ENCODE results near the gene ELMO2.

The ELMO2 gene

DNA sequence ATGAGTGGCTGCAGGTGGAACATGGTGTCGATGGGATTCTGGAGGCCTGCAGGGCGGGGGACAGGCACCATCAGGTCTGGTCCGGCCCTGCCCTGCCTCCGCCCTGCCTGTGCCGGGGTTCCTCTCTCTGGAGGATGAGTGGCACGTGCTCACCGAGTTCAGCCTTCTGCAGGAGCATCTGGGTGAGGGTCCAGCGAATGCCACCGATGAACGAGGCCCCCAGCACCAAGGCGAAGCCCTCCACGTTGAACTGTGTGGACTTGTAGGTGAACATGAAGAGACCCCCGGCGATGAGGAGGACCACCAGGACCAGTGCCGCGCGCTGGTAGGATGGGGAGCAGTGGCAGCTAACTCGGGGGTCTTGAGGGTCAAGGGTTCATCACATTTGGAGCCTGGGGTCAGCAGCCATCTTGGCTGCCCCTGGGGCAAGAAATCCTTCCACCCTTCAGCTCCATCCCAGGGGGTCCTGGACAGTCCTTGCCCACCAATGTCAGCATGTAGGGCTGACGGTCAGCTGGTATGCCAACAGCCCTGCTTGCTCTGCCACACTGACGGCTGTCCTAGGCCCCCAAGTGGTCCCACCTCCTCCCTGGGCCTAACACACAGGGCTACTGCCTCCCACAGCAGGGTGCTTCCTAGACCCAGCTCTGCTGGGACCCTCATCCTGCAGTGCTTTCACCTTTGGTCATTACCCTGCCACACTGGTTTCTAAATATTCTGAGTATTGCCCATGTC, 51.3 kb downstream of the ELMO2 start:
- no peak overlapping the region for H3K4me3 ChIP-seq (ENCODE audit: low read depth, low read length)
- no peak for DNase-seq (ENCODE audit: low read depth)
- in situ Hi-C loops (cut with HindIII; ENCODE audit: low sequenced_read_pairs), result no loop called here

DNA sequence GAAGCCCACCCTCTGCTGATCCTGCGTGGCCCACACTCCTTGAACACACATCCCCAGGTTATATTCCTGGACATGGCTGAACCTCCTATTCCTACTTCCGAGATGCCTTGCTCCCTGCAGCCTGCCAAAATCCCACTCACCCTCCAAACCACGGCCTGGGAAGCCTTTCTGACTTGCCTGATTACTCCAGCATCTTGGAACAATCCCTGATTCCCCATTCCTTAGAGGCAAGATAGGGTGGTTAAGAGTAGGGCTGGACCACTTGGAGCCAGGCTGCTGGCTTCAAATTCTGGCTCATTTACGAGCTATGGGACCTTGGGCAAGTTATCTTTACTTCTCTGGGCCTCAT, 52.2 kb downstream of the ELMO2 start:
- in situ Hi-C loops (cut with HindIII; ENCODE audit: low sequenced_read_pairs), result no loop called here
- H3K4me3 ChIP-seq (ENCODE audit: low read depth, low read length), result no peak overlapping the region
- DNase-seq (ENCODE audit: low read depth), result no peak
- TF ChIP-seq, protein P1, sequence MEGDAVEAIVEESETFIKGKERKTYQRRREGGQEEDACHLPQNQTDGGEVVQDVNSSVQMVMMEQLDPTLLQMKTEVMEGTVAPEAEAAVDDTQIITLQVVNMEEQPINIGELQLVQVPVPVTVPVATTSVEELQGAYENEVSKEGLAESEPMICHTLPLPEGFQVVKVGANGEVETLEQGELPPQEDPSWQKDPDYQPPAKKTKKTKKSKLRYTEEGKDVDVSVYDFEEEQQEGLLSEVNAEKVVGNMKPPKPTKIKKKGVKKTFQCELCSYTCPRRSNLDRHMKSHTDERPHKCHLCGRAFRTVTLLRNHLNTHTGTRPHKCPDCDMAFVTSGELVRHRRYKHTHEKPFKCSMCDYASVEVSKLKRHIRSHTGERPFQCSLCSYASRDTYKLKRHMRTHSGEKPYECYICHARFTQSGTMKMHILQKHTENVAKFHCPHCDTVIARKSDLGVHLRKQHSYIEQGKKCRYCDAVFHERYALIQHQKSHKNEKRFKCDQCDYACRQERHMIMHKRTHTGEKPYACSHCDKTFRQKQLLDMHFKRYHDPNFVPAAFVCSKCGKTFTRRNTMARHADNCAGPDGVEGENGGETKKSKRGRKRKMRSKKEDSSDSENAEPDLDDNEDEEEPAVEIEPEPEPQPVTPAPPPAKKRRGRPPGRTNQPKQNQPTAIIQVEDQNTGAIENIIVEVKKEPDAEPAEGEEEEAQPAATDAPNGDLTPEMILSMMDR (IDR thresholded peaks at IDR 0.05; ENCODE audit: low read depth, low read length, missing control alignments), result no peak

More for the DNA sequence above, 51.3 kb downstream of the ELMO2 start:
- TF ChIP-seq, protein P1 (IDR thresholded peaks at IDR 0.05; ENCODE audit: low read depth, low read length, missing control alignments), result no peak

DNA sequence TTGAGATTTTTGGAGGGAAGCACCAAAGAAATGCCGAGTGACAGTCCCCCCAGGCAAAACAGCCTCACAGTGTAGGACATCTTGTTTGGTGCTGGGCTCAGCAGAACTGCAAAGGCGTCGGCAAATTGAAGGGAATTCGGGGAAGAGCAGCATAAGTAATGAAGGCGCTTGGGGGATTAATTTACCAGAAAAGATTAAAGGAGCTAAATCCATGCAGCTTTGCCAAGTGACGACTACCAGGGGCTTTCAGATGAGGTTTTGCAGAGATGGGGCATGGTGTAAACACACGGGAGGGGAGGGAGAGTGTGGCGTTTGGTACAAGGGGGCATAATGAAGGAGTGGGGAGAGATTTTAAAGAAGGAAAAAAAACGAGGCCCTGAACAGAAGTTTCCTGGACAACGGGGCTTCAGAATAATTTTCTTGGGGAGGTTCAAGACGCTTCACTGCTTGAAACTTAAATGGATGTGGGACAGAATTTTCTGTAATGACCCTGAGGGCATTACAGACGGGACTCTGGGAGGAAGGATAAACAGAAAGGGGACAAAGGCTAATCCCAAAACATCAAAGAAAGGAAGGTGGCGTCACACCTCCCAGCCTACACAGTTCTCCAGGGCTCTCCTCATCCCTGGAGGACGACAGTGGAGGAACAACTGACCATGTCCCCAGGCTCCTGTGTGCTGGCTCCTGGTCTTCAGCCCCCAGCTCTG, 52.8 kb downstream of the ELMO2 start:
- no peak for DNase-seq (ENCODE audit: low read depth)
- H3K4me3 ChIP-seq (ENCODE audit: low read depth, low read length), result no peak overlapping the region
- TF ChIP-seq, protein P1 (IDR thresholded peaks at IDR 0.05; ENCODE audit: low read depth, low read length, missing control alignments), result no peak
- in situ Hi-C loops (cut with HindIII; ENCODE audit: low sequenced_read_pairs), result no loop called here

DNA sequence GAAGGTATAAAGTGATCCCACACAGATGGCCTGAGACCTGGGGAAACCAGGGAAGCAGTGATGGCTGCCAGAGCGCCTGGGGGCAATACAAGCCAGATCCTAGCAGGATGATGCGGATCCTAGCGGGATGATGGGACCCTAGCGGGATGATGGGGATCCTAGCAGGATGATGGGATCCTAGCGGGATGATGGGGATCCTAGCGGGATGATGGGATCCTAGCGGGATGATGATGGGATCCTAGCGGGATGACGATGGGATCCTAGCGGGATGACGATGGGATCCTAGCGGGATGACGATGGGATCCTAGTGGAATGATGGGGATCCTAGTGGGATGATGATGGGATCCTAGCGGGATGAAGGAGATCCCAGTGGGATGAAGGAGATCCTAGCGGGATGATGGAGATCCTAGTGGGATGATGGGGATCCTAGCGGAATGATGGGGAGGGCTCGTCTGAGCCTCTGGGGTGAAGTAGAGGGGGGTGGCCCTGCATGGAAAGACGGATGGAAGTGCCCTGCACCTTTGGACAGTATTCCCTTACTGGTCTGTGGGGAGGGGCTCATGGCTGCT, 54.0 kb downstream of the ELMO2 start:
- in situ Hi-C loops (cut with HindIII; ENCODE audit: low sequenced_read_pairs), result no loop called here
- no peak overlapping the region for H3K4me3 ChIP-seq (ENCODE audit: low read depth, low read length)
- DNase-seq (ENCODE audit: low read depth), result no peak
- TF ChIP-seq, protein P1 (IDR thresholded peaks at IDR 0.05; ENCODE audit: low read depth, low read length, missing control alignments), result no peak

DNA sequence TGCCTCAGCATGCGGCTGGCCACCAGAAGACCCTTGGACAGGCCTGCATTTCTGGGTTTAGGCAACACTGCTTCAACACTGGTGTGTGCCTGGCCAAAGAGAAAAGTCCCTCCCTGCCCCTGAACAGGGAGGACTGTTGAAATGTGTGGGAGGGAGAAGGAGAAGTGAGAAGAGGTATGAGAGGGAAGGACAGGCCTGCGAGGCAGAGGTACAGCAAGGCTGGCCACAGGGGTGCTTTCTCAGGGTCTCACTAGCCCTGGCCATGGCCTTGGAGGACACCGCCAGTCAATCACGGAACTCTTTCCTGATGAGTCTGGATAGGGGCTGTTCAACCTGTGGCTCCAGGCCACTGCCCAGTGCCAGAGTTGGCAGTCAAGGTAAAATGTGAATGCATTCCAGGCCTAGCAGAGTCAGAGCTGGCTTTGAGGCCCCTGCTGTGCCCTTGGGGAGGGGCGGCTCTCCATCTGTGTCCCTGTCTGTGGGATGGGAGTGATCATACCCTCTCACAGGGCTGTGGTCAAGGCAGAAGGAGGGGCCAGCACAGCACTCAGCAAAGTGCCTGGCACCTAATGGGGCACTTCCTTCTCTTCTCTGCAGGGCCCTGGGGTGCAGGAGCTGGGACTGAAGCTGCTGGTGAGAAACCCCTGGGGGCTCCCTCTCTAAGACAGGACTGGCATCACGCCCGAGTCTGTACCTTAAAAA, 54.9 kb downstream of the ELMO2 start:
- TF ChIP-seq, protein P1 (IDR thresholded peaks at IDR 0.05; ENCODE audit: low read depth, low read length, missing control alignments), result no peak
- DNase-seq (ENCODE audit: low read depth), result no peak
- in situ Hi-C loops (cut with HindIII; ENCODE audit: low sequenced_read_pairs), result no loop called here
- H3K4me3 ChIP-seq (ENCODE audit: low read depth, low read length), result no peak overlapping the region

DNA sequence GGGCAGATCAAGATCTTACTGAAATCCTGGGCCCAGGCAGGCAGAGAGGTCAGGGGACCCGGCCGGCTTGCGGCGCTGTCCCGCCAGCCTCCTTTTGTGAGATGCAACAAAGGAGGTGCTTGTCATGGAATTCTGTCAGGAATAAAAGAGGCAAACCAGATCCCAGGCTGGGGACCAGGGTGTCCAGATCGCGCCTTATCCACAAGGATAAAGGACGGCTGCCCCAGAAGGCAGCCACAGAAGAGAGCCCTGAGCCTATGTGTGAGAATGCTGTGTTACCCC, 55.5 kb downstream of the ELMO2 start:
- no peak overlapping the region for H3K4me3 ChIP-seq (ENCODE audit: low read depth, low read length)

More for the DNA sequence above, 55.5 kb downstream of the ELMO2 start:
- TF ChIP-seq, protein P1 (IDR thresholded peaks at IDR 0.05; ENCODE audit: low read depth, low read length, missing control alignments), result no peak
- DNase-seq (ENCODE audit: low read depth), result no peak
- in situ Hi-C loops (cut with HindIII; ENCODE audit: low sequenced_read_pairs), result no loop called here

All from astrocyte of the cerebellum (primary cell).